ENCODE results near the gene IL31RA.
A peak's percentile ranks its signal among the peaks of the same experiment; 100 is the strongest.

The IL31RA gene

GRCh38 chr5:55860709-55861108 is 9.6 kb downstream of the IL31RA start:
- no peak for DNase-seq

- no peak for DNase-seq
These were observed 13.7 kb downstream of the IL31RA start for GRCh38 chr5:55864606-55865541.

- no peak for DNase-seq
These were observed 14.7 kb downstream of the IL31RA start for GRCh38 chr5:55865831-55866230.

- no peak for DNase-seq
These were observed 15.3 kb downstream of the IL31RA start for GRCh38 chr5:55866485-55866884.

- no peak for DNase-seq
These were observed 15.8 kb downstream of the IL31RA start for GRCh38 chr5:55866934-55867333.

- DNase-seq: no peak
These were observed 17.7 kb downstream of the IL31RA start for GRCh38 chr5:55868846-55869245.

- DNase-seq: no peak
These were observed 18.7 kb downstream of the IL31RA start for GRCh38 chr5:55869847-55870246.

- no peak for DNase-seq
These were observed 22.1 kb downstream of the IL31RA start for GRCh38 chr5:55873234-55873633.

GRCh38 chr5:55877655-55878054 is 26.5 kb downstream of the IL31RA start:
- DNase-seq: no peak

GRCh38 chr5:55880453-55880852 is 29.3 kb downstream of the IL31RA start:
- no peak for DNase-seq

GRCh38 chr5:55885359-55885758 is 34.2 kb downstream of the IL31RA start:
- DNase-seq: no peak

- DNase-seq: no peak
These were observed 37.0 kb downstream of the IL31RA start for GRCh38 chr5:55888205-55888604.

GRCh38 chr5:55892479-55892878 is 41.3 kb downstream of the IL31RA start:
- no peak for DNase-seq

- no peak for DNase-seq
These were observed 43.0 kb downstream of the IL31RA start for GRCh38 chr5:55894135-55894534.

GRCh38 chr5:55895346-55895745 is 44.2 kb downstream of the IL31RA start:
- no peak for DNase-seq

- DNase-seq: no peak
These were observed 45.1 kb downstream of the IL31RA start for GRCh38 chr5:55896238-55896637.

GRCh38 chr5:55896663-55897062 is 45.5 kb downstream of the IL31RA start:
- no peak for DNase-seq

GRCh38 chr5:55897206-55897894 is 46.2 kb downstream of the IL31RA start:
- DNase-seq: no peak

- DNase-seq: peak in 1 of 14 donors; percentile 64
These were observed 46.7 kb downstream of the IL31RA start for GRCh38 chr5:55897905-55898304.

- DNase-seq: no peak
These were observed 48.2 kb downstream of the IL31RA start for GRCh38 chr5:55899344-55899743.

- DNase-seq: no peak
These were observed 48.9 kb downstream of the IL31RA start for GRCh38 chr5:55900068-55900467.

- DNase-seq: peak in 1 of 14 donors; percentile 78
These were observed 49.6 kb downstream of the IL31RA start for GRCh38 chr5:55900776-55901175.

GRCh38 chr5:55902696-55903095 is 51.5 kb downstream of the IL31RA start:
- no peak for DNase-seq
